ENCODE results near the gene FOXP1. TPM values are rescaled to one million over a fixed set of nuclear protein-coding genes. Genes with fewer than 3 reads are reported as not detected.

FOXP1 gene
- total and polyA plus RNA-seq, 4 donors = 15.2 to 263 (median 110) TPM

DNA sequence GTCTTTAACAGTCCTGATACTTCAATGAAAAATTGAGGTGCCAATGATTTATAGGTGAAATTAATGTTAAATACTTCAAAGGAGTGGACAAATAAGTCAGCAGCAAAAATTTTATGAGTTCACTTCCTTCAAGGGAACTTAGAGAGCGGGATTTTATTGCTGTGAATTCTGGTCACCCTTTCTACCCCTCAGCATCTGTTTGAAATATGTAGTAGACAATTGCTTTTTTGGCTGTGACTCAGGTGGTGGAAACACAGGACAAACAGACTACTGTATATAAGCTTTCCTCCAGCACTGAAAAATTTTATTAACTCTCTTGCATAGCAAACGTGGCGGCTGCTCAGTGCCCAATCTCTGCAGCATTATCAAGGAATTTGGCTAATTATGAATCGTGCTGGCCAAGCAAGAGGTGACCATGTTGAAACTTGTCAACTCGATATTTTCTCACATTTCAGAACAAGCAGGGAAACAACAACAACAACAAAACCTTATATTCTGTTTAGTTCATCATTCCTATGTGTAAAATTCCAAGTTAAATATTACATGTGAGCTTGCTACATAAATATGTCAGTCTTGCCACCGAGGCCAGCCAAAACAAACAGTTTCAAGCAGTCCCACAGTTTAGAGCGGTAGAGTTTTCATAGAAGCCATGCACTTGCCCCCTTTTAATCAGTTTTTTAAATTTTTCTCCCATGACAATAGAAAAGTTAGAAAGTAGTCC, 420.2 kb downstream of the FOXP1 start:
- peak; percentile 53 for ATAC-seq (ENCODE audit: low FRiP score)
- peak overlapping the region; percentile 76 to 79 for H3K27ac ChIP-seq (ENCODE audit: low read depth in 1 of 2, low read length in 2 of 2)
- DNase-seq = peak in 1 of 2 donors; percentile 67
- H3K4me1 ChIP-seq (ENCODE audit: control insufficient read depth in 1 of 2, insufficient read depth in 2 of 2, low read length in 2 of 2) = peaks cover 4 to 5% of the 10 kb centered on the region in 2 donors
- H3K36me3 ChIP-seq (ENCODE audit: control insufficient read depth in 1 of 2, insufficient read depth in 2 of 2, low read length in 1 of 2) = no peaks in the 10 kb centered on the region
- no peaks in the 10 kb centered on the region for H3K9me3 ChIP-seq (ENCODE audit: control insufficient read depth, low read length)
- no peaks in the 10 kb centered on the region for H3K27me3 ChIP-seq (ENCODE audit: control insufficient read depth in 1 of 2, insufficient read depth in 2 of 2, low read length in 1 of 2)
- 14 to 17% methylated on average over 7 of the region's 7 CpGs for WGBS, 2 donors
- intact Hi-C loops (cut with DNase I) = loop anchor here (2.0 to 5.0 kb wide), 3 partner anchors 29 to 419 kb away; partner anchors contain the start of gene FOXP1 (in 1 of the 2)
- H3K4me3 ChIP-seq (ENCODE audit: low read length in 2 of 2) = peak overlapping the region in 1 of 2 donors; percentile 26

DNA sequence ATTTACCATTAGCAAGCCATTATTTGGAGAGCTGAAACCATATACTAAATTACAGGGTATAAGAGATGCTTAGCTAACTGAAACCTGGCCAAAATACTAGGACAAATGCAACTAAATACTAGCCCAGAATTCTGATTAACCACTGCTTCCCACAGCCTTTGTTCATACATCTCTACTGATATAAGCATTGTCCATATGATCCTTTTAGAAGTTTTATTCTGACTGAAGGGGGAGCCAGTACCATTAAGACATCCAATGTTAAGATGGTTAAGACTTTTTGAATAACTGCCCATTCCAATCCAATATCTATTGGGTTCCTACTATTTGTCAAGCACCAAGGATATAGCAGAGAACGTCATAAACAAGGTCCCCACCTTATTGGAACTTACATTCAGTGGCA, 421.3 kb downstream of the FOXP1 start:
- H3K36me3 ChIP-seq (ENCODE audit: control insufficient read depth in 1 of 2, insufficient read depth in 2 of 2, low read length in 1 of 2) = no peaks in the 10 kb centered on the region
- H3K4me3 ChIP-seq (ENCODE audit: low read length in 2 of 2) = no peak overlapping the region
- intact Hi-C loops (cut with DNase I) = loop anchor here (2.0 to 5.0 kb wide), 3 partner anchors 27 to 420 kb away; partner anchors contain the start of gene FOXP1 (in 1 of the 2)
- H3K27ac ChIP-seq (ENCODE audit: low read depth in 1 of 2, low read length in 2 of 2) = no peak overlapping the region
- ATAC-seq (ENCODE audit: low FRiP score) (no peak), DNase-seq (no peak)
- no peaks in the 10 kb centered on the region for H3K9me3 ChIP-seq (ENCODE audit: control insufficient read depth, low read length)
- 85 to 88% methylated on average over 1 of the region's 1 CpG for WGBS, 2 donors
- no peaks in the 10 kb centered on the region for H3K27me3 ChIP-seq (ENCODE audit: control insufficient read depth in 1 of 2, insufficient read depth in 2 of 2, low read length in 1 of 2)
- peaks cover 5% of the 10 kb centered on the region in 2 donors for H3K4me1 ChIP-seq (ENCODE audit: control insufficient read depth in 1 of 2, insufficient read depth in 2 of 2, low read length in 2 of 2)

DNA sequence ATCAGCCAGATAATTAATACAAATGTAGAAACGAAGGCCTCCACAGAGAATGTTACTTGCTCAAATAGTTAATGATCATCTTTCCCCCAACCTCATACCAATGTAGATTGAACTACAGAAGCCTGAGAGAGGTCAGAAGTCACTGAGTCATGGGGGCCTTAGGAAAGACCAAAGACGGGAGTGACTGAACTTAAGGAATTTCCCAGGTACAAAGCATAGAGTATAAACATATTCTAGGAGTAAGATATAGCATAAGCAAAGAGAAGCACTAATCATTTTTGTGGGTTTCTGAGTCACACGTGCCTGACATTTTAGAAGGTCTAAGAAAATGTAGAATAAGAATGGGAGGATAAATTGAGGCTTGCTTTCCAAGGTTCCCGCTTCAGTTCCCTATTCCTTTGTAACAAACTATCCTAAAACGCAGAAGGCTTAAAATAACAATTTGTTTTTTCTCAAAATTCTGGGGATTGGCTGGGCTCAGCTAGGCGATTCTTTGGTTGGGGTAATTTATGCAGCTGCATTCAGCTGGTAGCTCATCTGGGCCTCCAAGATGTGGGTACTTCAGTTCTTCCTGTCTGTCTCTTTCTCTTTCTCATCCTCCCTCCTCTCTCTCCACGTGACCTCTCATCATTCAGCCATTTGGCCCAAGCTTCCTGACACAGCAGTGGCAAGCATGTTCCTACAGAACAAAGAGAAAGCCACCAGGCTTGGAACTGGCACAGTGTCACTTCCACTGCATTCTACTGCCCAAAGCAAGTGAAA, 422.6 kb downstream of the FOXP1 start:
- Histone ChIP-seq H3K9me3 (ENCODE audit: control insufficient read depth, low read length) (no peaks in the 10 kb centered on the region), H3K27me3 (ENCODE audit: control insufficient read depth in 1 of 2, insufficient read depth in 2 of 2, low read length in 1 of 2) (no peaks in the 10 kb centered on the region), H3K27ac (ENCODE audit: low read depth in 1 of 2, low read length in 2 of 2) (peak overlapping the region in 1 of 2 donors; percentile 43), H3K36me3 (ENCODE audit: control insufficient read depth in 1 of 2, insufficient read depth in 2 of 2, low read length in 1 of 2) (no peaks in the 10 kb centered on the region), H3K4me3 (ENCODE audit: low read length in 2 of 2) (no peak overlapping the region), H3K4me1 (ENCODE audit: control insufficient read depth in 1 of 2, insufficient read depth in 2 of 2, low read length in 2 of 2) (peaks cover 5 to 8% of the 10 kb centered on the region in 2 donors)
- 95 to 96% methylated on average over 7 of the region's 7 CpGs for WGBS, 2 donors
- ATAC-seq (ENCODE audit: low FRiP score) (no peak), DNase-seq (no peak)
- intact Hi-C loops (cut with DNase I) = loop anchor here in 1 of 2 donors (5.0 kb wide), 2 partner anchors 34 to 421 kb away; partner anchors contain the start of gene FOXP1

DNA sequence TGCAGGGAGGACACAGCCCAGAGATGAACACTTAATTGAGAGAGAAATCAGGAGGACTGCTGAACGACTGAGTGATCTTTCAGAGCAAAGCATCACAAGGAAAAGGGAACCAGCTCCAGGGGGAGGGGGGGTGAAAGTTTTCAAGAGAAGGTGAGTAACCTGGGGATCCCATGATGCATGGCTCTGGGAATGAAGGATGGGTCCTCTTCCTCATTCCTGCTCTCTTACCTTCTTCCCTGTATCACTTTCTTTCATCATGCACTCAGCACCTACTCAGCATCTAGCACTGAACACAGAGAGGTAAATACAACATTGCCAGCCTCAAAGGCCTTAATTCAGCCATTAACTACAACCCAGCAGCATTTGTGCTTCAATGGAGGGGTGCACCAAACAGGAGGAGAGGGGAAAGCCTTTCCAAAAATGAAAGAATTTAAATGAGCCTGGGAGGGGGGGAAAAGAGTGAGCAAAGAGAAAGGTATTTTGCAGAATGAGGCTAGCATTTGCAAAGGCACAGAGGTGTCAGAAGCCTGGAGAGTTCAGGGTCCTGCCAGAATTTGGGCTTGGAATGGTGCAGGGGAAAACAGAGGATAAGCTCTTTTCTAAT, 427.4 kb downstream of the FOXP1 start:
- Histone ChIP-seq H3K27me3 (ENCODE audit: control insufficient read depth in 1 of 2, insufficient read depth in 2 of 2, low read length in 1 of 2) (no peaks in the 10 kb centered on the region), H3K9me3 (ENCODE audit: control insufficient read depth, low read length) (no peaks in the 10 kb centered on the region), H3K36me3 (ENCODE audit: control insufficient read depth in 1 of 2, insufficient read depth in 2 of 2, low read length in 1 of 2) (no peaks in the 10 kb centered on the region), H3K4me1 (ENCODE audit: control insufficient read depth in 1 of 2, insufficient read depth in 2 of 2, low read length in 2 of 2) (peaks cover 3 to 6% of the 10 kb centered on the region in 2 donors), H3K4me3 (ENCODE audit: low read length in 2 of 2) (no peak overlapping the region), H3K27ac (ENCODE audit: low read depth in 1 of 2, low read length in 2 of 2) (no peak overlapping the region)
- ATAC-seq (ENCODE audit: low FRiP score) = no peak
- DNase-seq = no peak
- WGBS, 2 donors = 39 to 42% methylated on average over 1 of the region's 1 CpG
- intact Hi-C loops (cut with DNase I) = no loop called here

DNA sequence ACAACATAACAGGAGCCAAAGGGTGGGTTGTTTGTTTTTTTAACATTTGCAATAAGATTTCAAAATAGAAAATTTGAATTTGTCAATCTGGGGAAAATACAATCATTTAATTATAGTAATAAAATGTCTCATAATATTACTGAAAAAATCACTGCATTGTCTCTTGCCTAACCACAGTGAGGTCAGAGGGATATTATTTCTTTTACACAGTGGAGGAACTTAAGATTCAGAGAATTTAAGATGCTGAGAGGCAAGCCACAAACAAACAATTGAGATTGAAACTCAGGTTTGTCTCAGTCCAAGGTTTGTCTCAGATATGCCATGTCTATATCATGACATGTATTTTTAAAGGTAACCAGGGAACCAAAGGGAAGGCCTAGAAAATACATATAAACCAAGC, 428.7 kb downstream of the FOXP1 start:
- ATAC-seq (ENCODE audit: low FRiP score) (no peak), DNase-seq (no peak)
- Histone ChIP-seq H3K9me3 (ENCODE audit: control insufficient read depth, low read length) (no peaks in the 10 kb centered on the region), H3K27ac (ENCODE audit: low read depth in 1 of 2, low read length in 2 of 2) (no peak overlapping the region), H3K36me3 (ENCODE audit: control insufficient read depth in 1 of 2, insufficient read depth in 2 of 2, low read length in 1 of 2) (no peaks in the 10 kb centered on the region), H3K4me1 (ENCODE audit: control insufficient read depth in 1 of 2, insufficient read depth in 2 of 2, low read length in 2 of 2) (peaks cover 3 to 6% of the 10 kb centered on the region in 2 donors), H3K4me3 (ENCODE audit: low read length in 2 of 2) (no peak overlapping the region), H3K27me3 (ENCODE audit: control insufficient read depth in 1 of 2, insufficient read depth in 2 of 2, low read length in 1 of 2) (no peaks in the 10 kb centered on the region)
- intact Hi-C loops (cut with DNase I) = no loop called here

DNA sequence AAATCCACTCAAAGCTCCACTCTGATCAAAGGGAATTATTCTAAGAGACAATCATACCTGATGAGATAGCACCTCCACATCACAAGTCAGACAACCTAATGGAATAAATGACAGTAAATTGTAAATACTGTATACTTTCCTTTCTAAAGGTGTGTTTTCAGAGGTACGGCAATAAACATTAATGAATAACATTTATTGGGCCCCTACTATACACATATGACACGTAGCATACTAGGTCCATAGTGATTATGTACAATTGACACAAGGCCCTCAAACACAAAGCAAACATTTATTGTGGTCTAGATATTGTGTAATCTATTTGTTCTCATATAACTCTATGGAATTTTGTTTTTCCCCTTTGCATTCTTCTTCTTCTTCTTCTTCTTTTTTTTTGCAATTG, 429.8 kb downstream of the FOXP1 start:
- DNase-seq (no peak), ATAC-seq (ENCODE audit: low FRiP score) (no peak)
- intact Hi-C loops (cut with DNase I) = no loop called here
- no peaks in the 10 kb centered on the region for H3K9me3 ChIP-seq (ENCODE audit: control insufficient read depth, low read length)
- H3K27ac ChIP-seq (ENCODE audit: low read depth in 1 of 2, low read length in 2 of 2) = no peak overlapping the region
- peaks cover 3 to 8% of the 10 kb centered on the region in 2 donors for H3K4me1 ChIP-seq (ENCODE audit: control insufficient read depth in 1 of 2, insufficient read depth in 2 of 2, low read length in 2 of 2)
- no peak overlapping the region for H3K4me3 ChIP-seq (ENCODE audit: low read length in 2 of 2)
- H3K27me3 ChIP-seq (ENCODE audit: control insufficient read depth in 1 of 2, insufficient read depth in 2 of 2, low read length in 1 of 2) = no peaks in the 10 kb centered on the region
- no peaks in the 10 kb centered on the region for H3K36me3 ChIP-seq (ENCODE audit: control insufficient read depth in 1 of 2, insufficient read depth in 2 of 2, low read length in 1 of 2)
- 96 to 99% methylated on average over 2 of the region's 2 CpGs for WGBS, 2 donors

DNA sequence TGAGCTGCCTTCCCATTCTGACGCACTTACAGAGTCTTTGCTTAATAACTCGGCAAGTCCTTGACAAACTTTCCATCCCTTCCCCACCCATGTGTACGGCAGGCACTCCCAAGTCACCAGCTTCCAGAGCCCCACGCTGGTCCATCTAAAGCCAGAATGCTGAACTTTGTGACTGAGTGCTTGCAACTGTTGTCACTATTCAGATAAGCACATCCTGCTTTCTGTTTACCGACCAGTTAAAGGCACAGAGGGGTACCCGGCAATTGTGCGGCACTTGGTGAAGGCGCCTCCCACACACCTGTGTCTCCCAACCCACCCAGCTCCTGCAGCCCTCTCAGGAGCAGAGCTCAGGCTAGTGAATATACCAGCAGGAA, 430.6 kb downstream of the FOXP1 start:
- DNase-seq (no peak), ATAC-seq (ENCODE audit: low FRiP score) (no peak)
- no peaks in the 10 kb centered on the region for H3K27me3 ChIP-seq (ENCODE audit: control insufficient read depth in 1 of 2, insufficient read depth in 2 of 2, low read length in 1 of 2)
- no peak overlapping the region for H3K27ac ChIP-seq (ENCODE audit: low read depth in 1 of 2, low read length in 2 of 2)
- peaks cover 3 to 8% of the 10 kb centered on the region in 2 donors for H3K4me1 ChIP-seq (ENCODE audit: control insufficient read depth in 1 of 2, insufficient read depth in 2 of 2, low read length in 2 of 2)
- no peak overlapping the region for H3K4me3 ChIP-seq (ENCODE audit: low read length in 2 of 2)
- no peaks in the 10 kb centered on the region for H3K9me3 ChIP-seq (ENCODE audit: control insufficient read depth, low read length)
- no peaks in the 10 kb centered on the region for H3K36me3 ChIP-seq (ENCODE audit: control insufficient read depth in 1 of 2, insufficient read depth in 2 of 2, low read length in 1 of 2)
- 62 to 76% methylated on average over 8 of the region's 8 CpGs for WGBS, 2 donors
- intact Hi-C loops (cut with DNase I) = no loop called here

DNA sequence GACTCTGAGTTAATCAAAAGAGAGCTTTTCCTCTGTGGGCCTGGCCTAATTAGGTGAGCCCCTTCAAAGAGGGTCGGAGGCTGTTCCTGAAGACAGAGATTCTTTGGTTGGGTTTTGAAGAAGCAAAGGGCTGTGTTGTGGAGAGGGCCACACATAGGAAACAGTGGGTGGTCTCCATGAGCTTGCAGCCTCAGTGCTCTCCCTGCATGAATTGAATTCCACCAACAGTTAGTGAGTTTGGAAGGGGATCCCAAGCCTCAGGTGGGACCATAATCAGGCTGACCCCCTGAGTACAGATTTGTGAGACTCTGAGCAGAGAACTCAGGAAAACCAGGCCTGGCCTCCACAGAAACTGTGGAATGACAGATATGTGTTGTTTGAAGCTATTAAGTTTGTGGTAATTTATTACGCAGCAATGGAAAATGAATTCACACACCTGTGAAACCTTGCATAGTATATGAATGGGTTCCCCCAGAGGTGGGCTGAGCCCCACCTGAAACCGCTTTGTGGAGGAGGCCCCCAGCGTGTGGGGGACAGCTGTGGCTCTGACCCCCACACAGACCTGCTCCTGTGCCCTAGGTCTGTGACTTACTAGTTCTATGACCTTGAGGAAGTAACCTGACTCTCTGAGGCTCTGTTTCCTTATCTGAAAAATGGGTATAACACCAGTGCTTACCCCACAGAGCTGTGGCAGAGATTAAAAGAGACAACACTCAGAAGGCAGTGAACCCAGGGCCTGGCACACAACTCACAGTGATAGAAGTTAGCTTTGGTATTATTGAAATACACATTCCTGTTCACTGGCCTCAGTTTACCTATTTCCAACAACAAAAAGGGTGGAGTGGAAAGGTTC, 431.3 kb downstream of the FOXP1 start:
- 73 to 84% methylated on average over 4 of the region's 4 CpGs for WGBS, 2 donors
- H3K36me3 ChIP-seq (ENCODE audit: control insufficient read depth in 1 of 2, insufficient read depth in 2 of 2, low read length in 1 of 2) = no peaks in the 10 kb centered on the region
- H3K27me3 ChIP-seq (ENCODE audit: control insufficient read depth in 1 of 2, insufficient read depth in 2 of 2, low read length in 1 of 2) = no peaks in the 10 kb centered on the region
- no peak for ATAC-seq (ENCODE audit: low FRiP score)
- intact Hi-C loops (cut with DNase I) = no loop called here
- H3K4me3 ChIP-seq (ENCODE audit: low read length in 2 of 2) = no peak overlapping the region
- H3K27ac ChIP-seq (ENCODE audit: low read depth in 1 of 2, low read length in 2 of 2) = no peak overlapping the region
- peaks cover 2 to 8% of the 10 kb centered on the region in 2 donors for H3K4me1 ChIP-seq (ENCODE audit: control insufficient read depth in 1 of 2, insufficient read depth in 2 of 2, low read length in 2 of 2)
- no peak for DNase-seq
- H3K9me3 ChIP-seq (ENCODE audit: control insufficient read depth, low read length) = no peaks in the 10 kb centered on the region
